MCF 10A (cell line): ENCODE measurements around the gene LINGO1. TPM values are rescaled to one million over a fixed set of nuclear protein-coding genes. Genes with fewer than 3 reads are reported as not detected.
A peak's percentile ranks its signal among the peaks of the same experiment; 100 is the strongest.

ENCODE experiments used
- BruUV-seq: library from RNA; stranded (reverse); fragments of 400-500 nt; replicated peaks from 2 replicates; lab custom pipeline; 2021; lab: Mats Ljungman, UMichigan
- CTCF ChIA-PET: fragments of 300-600 bp; sonication (Branson Sonifier 250); formaldehyde crosslinking; extraction: SDS; loops from one replicate; lab custom pipeline; 2021; ENCODE audit warnings: antibody characterized with exemption, inconsistent platforms; lab: Yijun Ruan, JAX
- POLR2A ChIA-PET: fragments of 300-600, 350-650 bp; sonication (Branson Sonifier 250); formaldehyde crosslinking; extraction: SDS; loops from one replicate; lab custom pipeline; 2020; ENCODE audit warnings: antibody characterized with exemption, inconsistent platforms; lab: Yijun Ruan, JAX
- DNase-seq: peaks from one replicate; pipeline ENCODE4 v3.0.0-alpha.2; 2018; ENCODE audit not compliant: unreplicated experiment
- H3K27ac Mint-ChIP-seq: one replicate; pipeline ENCODE4 v1.8.0; 2022; ENCODE audit warnings: mild to moderate bottlenecking, low read depth, mixed read lengths; ENCODE audit not compliant: unreplicated experiment
- H3K27me3 Mint-ChIP-seq: one replicate; pipeline ENCODE4 v1.8.0; 2022; ENCODE audit warnings: mixed read lengths; ENCODE audit not compliant: insufficient read depth, unreplicated experiment
- H3K36me3 Mint-ChIP-seq: one replicate; pipeline ENCODE4 v1.8.0; 2022; ENCODE audit warnings: mild to moderate bottlenecking, moderate library complexity, mixed read lengths; ENCODE audit not compliant: insufficient read depth, unreplicated experiment
- H3K4me1 Mint-ChIP-seq: one replicate; pipeline ENCODE4 v1.8.0; 2022; ENCODE audit warnings: mixed read lengths; ENCODE audit not compliant: insufficient read depth, unreplicated experiment
- H3K4me3 Mint-ChIP-seq: one replicate; pipeline ENCODE4 v1.8.0; 2022; ENCODE audit warnings: mild to moderate bottlenecking, moderate library complexity, mixed read lengths; ENCODE audit not compliant: unreplicated experiment
- H3K9me3 Mint-ChIP-seq: one replicate; pipeline ENCODE4 v1.8.0; 2022; ENCODE audit warnings: mixed read lengths; ENCODE audit not compliant: unreplicated experiment
- intact Hi-C: fragments of 100-400 bp; cut with micrococcal nuclease; formaldehyde crosslinking; loops from 2 replicates; pipeline ENCODE4 v1.14.1; 2022
- total RNA-seq: library from RNA; stranded (reverse); gene quantifications from 2 replicates; pipeline ENCODE4 v1.2.3, GENCODE V29; 2022
- TF ChIP-seq, protein P1 (sequence below): fragments of 200-600 bp; IDR thresholded peaks from one replicate; pipeline ENCODE4 v1.8.0; 2022; ENCODE audit warnings: antibody characterized with exemption, mild to moderate bottlenecking; ENCODE audit not compliant: unreplicated experiment

The LINGO1 gene
- total RNA-seq, 1 experiment from 2014 or later, result not detected

DNA sequence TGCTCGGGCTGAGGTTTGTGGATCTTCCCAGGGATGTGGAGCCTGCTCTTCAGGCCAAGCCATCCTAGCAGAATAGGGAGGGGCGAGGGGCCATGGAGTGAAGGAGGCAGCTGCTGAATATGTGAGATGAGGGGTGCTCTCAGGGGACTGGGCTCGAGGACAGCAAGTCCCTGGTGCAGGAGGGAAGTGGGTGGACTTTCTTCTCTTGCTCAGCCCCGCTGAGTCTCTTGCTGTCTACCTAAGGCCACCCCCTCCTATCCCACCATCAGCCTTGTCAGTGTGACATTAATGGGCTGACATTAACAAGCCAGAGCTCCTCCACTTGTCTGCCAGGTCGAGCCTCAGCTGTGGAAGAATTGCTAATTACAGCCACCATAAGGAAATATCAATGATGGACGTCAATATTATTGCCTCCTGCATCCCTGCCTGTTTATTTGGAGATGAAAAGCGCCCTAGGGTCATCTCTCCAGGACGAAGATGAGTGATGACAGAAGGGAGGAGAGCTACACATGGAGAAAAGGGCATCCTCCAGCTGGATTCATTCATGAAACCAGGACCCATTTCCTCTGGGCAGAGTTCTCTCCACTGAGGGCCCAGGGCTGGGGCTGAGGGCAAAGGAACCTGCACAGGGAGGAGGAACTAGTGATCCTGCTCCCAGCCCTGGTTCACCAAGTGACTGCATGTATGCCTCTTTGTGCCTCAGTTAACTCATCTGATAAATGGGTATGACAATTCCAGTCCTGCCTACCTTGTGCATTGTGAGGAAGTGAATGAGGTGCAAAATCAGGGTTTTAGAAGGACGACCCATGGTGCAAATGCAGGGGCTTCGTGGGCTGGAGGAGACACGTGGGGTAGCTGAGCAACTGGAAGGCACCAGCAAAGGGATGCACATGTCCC is 34.9 kb upstream of the LINGO1 start:
- intact Hi-C loops, result no loop called here
- no peaks in the 10 kb centered on the region for H3K9me3 Mint-ChIP-seq
- TF ChIP-seq, protein P1, sequence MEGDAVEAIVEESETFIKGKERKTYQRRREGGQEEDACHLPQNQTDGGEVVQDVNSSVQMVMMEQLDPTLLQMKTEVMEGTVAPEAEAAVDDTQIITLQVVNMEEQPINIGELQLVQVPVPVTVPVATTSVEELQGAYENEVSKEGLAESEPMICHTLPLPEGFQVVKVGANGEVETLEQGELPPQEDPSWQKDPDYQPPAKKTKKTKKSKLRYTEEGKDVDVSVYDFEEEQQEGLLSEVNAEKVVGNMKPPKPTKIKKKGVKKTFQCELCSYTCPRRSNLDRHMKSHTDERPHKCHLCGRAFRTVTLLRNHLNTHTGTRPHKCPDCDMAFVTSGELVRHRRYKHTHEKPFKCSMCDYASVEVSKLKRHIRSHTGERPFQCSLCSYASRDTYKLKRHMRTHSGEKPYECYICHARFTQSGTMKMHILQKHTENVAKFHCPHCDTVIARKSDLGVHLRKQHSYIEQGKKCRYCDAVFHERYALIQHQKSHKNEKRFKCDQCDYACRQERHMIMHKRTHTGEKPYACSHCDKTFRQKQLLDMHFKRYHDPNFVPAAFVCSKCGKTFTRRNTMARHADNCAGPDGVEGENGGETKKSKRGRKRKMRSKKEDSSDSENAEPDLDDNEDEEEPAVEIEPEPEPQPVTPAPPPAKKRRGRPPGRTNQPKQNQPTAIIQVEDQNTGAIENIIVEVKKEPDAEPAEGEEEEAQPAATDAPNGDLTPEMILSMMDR, result no peak
- H3K36me3 Mint-ChIP-seq, result no peaks in the 10 kb centered on the region
- peak overlapping the region; percentile 61 for H3K27ac Mint-ChIP-seq
- ChIA-PET POLR2A (no interaction called here), CTCF (interaction anchor here (0.6 to 0.7 kb wide), 2 partner anchors 22 to 42 kb away, joined by 3 to 4 read pairs; no protein-coding TSS in a partner anchor)
- DNase-seq, result no peak
- peaks cover 54% of the 10 kb centered on the region for H3K27me3 Mint-ChIP-seq
- BruUV-seq, result no TSS peak
- no peak overlapping the region for H3K4me3 Mint-ChIP-seq
- no peaks in the 10 kb centered on the region for H3K4me1 Mint-ChIP-seq

DNA sequence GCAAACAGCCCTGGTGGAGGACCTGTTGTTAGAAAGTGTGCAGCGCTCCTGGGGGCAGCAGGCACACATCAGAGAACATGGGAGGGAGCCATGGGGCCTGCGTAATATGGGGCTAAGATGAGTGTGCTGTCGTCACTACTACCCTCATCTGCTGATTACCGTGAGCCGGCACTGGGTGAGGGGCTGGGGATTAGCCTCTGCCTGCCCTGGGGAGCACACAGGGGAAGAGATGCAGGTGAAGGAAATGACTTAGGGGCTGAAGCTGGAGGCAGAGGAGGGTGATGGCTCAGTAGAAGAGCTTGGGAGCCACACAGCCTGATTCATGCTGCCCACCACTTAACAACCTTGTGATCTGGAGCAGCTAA is 33.6 kb upstream of the LINGO1 start:
- Mint-ChIP-seq H3K27ac (no peak overlapping the region), H3K4me1 (no peaks in the 10 kb centered on the region), H3K9me3 (no peaks in the 10 kb centered on the region), H3K36me3 (no peaks in the 10 kb centered on the region), H3K27me3 (peaks cover 50% of the 10 kb centered on the region), H3K4me3 (no peak overlapping the region)
- DNase-seq, result no peak
- POLR2A ChIA-PET, result no interaction called here
- BruUV-seq, result no TSS peak
- CTCF ChIA-PET, result no interaction called here
- intact Hi-C loops, result no loop called here
- TF ChIP-seq, protein P1, result no peak

DNA sequence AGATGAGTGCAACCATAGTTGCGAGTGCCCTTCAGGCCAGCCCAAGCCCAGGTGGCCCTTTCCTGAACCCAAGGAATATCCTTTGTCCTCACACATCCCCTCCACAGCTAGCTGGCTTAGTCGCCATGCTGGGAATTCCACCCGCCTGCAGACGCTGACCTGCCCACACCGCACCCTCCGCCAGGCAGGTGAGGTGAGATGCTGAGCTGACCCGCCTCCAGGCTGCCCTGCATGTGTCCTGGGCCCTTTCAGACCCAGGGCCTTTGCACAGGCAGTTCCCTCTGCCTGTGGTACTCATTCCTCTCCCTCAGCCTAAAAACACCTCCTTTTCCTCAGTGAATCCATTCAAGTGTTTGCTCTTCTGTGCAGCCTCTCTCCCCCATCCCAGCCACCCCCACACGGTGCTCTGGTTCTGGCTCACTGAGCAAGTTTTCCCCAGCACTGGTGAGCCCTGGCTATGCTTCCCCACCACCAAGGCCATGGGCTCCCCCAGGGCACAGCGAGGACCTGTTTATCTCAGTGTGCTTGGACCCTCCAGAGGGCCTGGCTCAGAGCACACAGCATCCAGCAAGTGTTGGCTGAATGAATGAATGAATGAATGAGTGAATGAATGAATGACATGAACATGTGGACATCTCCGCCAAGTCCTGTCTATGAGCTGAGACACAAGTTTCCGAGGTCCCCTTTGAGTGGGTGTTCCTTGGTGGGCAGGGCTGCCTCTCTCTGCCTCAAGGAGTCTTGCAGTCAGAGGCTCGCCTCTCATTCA is 33.0 kb upstream of the LINGO1 start:
- TF ChIP-seq, protein P1, result no peak
- no peak for DNase-seq
- POLR2A ChIA-PET, result no interaction called here
- intact Hi-C loops, result no loop called here
- Mint-ChIP-seq H3K9me3 (no peaks in the 10 kb centered on the region), H3K4me1 (no peaks in the 10 kb centered on the region), H3K4me3 (no peak overlapping the region), H3K27me3 (peaks cover 50% of the 10 kb centered on the region), H3K36me3 (no peaks in the 10 kb centered on the region), H3K27ac (no peak overlapping the region)
- CTCF ChIA-PET, result no interaction called here
- no TSS peak for BruUV-seq

DNA sequence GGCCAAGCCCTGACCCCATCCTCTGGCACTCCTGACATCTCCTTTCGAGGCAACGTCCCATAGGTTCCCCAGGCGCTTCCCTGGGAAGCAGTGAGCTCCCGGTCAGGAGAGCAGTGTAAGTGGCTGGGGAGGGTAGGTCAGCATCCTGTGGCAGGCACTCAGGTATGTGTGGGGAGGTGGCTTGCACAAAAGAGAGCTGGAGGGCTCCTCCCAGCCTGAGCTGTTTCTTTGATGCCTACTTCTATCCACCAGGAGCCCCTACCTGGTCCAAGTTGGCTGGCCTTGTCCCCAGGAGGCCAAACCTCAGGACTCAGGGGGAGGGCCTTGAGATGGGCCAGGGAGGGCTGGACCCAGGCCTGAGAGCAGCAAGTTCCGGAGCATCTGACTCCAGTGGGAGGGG is 31.7 kb upstream of the LINGO1 start:
- intact Hi-C loops, result no loop called here
- CTCF ChIA-PET, result interaction anchor here (1.0 to 1.1 kb wide), 3 partner anchors 29 to 153 kb away, joined by 3 read pairs; no protein-coding TSS in a partner anchor
- no peak overlapping the region for H3K27ac Mint-ChIP-seq
- no peak overlapping the region for H3K4me3 Mint-ChIP-seq
- H3K27me3 Mint-ChIP-seq, result peaks cover 42% of the 10 kb centered on the region
- TF ChIP-seq, protein P1, result no peak
- BruUV-seq, result no TSS peak
- POLR2A ChIA-PET, result no interaction called here
- no peaks in the 10 kb centered on the region for H3K9me3 Mint-ChIP-seq
- no peaks in the 10 kb centered on the region for H3K4me1 Mint-ChIP-seq
- no peaks in the 10 kb centered on the region for H3K36me3 Mint-ChIP-seq
- DNase-seq, result no peak
